ENCODE results near the gene ASNS. TPM values are rescaled to one million over a fixed set of nuclear protein-coding genes. Genes with fewer than 3 reads are reported as not detected.

ASNS gene, protein sequence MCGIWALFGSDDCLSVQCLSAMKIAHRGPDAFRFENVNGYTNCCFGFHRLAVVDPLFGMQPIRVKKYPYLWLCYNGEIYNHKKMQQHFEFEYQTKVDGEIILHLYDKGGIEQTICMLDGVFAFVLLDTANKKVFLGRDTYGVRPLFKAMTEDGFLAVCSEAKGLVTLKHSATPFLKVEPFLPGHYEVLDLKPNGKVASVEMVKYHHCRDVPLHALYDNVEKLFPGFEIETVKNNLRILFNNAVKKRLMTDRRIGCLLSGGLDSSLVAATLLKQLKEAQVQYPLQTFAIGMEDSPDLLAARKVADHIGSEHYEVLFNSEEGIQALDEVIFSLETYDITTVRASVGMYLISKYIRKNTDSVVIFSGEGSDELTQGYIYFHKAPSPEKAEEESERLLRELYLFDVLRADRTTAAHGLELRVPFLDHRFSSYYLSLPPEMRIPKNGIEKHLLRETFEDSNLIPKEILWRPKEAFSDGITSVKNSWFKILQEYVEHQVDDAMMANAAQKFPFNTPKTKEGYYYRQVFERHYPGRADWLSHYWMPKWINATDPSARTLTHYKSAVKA
- 158 and 160 TPM in 2 replicates for total RNA-seq

DNA sequence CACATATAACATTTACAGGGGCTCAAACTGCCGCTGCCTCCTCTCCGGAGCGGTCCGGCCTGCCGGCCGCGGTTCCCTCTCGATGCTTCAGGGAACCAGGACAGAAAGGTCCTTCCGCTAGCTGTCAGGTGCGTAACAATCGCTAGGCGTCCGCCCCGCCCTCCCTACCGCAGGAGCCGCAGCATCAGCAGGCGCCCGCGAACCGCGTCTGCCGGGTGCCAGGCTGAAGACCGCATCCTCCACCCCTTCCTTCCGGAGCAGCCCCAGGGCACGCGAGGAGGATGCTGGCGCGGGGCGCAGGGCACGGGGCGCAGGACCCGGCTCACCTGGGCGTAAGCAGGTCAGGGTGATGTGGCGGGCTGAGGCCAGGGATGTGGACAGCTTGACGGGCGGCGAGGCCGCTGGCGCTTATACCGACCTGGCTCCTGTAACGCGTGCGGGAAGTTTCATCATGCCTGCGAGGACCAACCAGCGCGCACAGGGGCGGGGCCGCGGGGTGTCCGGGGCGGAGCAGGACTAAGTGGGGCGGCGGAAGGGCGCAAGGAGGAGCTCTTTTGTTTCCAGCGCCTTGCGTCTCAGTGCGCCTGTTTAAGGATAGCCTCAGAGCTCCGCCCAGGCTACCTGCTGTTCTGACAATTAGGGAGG, at the start of gene ASNS:
Gene ASNS (minus strand): TSS at position 384 of the 645 bp plus-strand sequence. CDS start 3,252 bp downstream, outside the sequence.

Other genes starting within 250 kb of the ASNS start
- 0.15 TPM in 1 of 2 replicates, not detected in the other for gene TAC1, start 140.3 kb downstream of the ASNS start, total RNA-seq
- not detected in 2 replicates for gene OCM2, start 117.8 kb upstream of the ASNS start, total RNA-seq
- 5.6 and 6.4 TPM in 2 replicates for gene LMTK2, start 234.5 kb upstream of the ASNS start, total RNA-seq

Measured in bronchus fibroblast of lung (primary cell).